Adrenal gland (tissue), 5 donors: ENCODE results near the gene MIPOL1.
"Not testable (repeated sequence)": the region's sequence is repeated elsewhere in the genome, so short reads cannot be mapped to it uniquely, and the experiment has no call there.

Source experiments
- POLR2A ChIP-seq, 2 donors: fragments of 450-650 bp; IDR thresholded peaks; one replicate each; pipeline ENCODE4 v1.6.1; 2017; ENCODE audit warnings: antibody characterized with exemption in 2 of 2, mild to moderate bottlenecking in 2 of 2, moderate library complexity in 1 of 2
- TF ChIP-seq, protein P1 (sequence below), 6 experiments: fragments of 450-650 bp in 4 of 6; fragments of 200-600 bp in 2 of 6; sonication (generic) in 1 of 6; IDR thresholded peaks; 1 replicate in 5 of 6; 2 replicates in 1 of 6; pipeline versions ENCODE4 v1.5.1 to v1.8.0; 2016 to 2021; ENCODE audit warnings: antibody characterized with exemption in 6 of 6, mild to moderate bottlenecking in 2 of 6, moderate library complexity in 1 of 6
- donor health status: DM: no; HTN: no; CAD: no.

DNA sequence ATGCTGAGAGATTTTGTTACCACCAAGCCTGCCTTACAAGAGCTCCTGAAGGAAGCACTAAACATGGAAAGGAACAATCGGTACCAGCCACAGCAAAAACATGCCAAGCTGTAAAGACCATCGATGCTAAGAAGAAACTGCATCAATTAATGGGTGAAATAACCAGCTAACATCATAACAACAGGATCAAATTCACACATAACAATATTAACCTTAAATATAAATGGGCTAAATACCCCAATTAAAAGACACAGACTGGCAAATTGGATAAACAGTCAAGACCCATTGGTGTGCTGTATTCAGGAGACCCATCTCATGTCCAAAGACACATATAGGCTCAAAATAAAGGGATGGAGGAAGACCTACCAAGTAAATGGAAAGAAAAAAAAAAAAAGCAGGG is 8.0 kb upstream of the MIPOL1 start:
- TF ChIP-seq, protein P1, sequence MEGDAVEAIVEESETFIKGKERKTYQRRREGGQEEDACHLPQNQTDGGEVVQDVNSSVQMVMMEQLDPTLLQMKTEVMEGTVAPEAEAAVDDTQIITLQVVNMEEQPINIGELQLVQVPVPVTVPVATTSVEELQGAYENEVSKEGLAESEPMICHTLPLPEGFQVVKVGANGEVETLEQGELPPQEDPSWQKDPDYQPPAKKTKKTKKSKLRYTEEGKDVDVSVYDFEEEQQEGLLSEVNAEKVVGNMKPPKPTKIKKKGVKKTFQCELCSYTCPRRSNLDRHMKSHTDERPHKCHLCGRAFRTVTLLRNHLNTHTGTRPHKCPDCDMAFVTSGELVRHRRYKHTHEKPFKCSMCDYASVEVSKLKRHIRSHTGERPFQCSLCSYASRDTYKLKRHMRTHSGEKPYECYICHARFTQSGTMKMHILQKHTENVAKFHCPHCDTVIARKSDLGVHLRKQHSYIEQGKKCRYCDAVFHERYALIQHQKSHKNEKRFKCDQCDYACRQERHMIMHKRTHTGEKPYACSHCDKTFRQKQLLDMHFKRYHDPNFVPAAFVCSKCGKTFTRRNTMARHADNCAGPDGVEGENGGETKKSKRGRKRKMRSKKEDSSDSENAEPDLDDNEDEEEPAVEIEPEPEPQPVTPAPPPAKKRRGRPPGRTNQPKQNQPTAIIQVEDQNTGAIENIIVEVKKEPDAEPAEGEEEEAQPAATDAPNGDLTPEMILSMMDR (IDR thresholded peaks at IDR 0.05), result not testable (repeated sequence)
- TF ChIP-seq POLR2A (IDR thresholded peaks at IDR 0.05), result not testable (repeated sequence)
